NCI-H128 (cell line): ENCODE measurements around the gene S100P.

Source experiments
- DNase-seq: peaks from one replicate; lab custom pipeline; 2025; ENCODE audit not compliant: unreplicated experiment; lab: John Stamatoyannopoulos, UW

Gene S100P

DNA sequence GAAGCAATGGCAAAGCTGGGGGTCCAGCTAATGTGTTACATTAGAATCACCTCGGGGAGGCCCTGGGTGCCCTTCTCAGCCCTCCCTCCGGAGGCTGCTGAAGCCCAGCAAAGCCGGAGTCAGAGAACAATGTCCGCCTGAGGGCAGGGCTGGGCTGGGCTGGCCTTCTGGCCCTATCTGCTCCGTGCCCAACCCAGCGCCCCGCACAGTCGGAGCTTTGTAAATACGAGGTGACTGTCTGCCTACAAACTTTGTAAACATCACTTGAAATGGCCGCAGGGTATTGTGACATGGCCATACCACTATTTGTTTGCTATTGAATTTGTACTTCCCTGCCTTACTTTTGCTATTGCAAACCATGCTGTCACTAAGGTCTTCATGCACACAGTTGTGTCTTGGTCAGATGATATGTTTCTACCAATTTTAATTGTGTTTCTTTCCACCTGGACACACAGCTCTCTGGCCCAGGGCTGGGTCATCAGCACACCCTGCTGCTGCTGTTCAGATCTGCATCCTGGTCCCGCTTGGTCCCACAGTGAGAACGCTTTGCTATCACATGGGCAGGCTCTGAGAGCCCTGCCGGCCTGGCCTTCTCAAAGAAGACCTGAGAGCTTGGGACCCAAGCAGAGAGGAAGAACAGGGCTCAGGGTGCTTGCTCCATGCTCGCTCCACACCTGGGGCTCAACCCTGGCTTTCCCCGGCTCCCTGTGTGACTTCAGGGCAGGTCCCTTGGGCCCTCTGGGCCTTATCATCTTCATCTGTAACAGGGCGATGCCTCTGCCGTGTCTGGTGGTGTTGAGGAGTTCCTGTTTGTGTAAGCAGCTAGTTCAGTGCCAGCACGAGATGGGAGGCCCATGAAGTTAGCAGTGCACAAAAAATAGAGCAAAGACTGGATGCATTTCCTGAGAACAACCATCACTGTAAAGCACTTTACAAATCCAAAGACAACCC is 2.3 kb downstream of the S100P start:
- no peak for DNase-seq

DNA sequence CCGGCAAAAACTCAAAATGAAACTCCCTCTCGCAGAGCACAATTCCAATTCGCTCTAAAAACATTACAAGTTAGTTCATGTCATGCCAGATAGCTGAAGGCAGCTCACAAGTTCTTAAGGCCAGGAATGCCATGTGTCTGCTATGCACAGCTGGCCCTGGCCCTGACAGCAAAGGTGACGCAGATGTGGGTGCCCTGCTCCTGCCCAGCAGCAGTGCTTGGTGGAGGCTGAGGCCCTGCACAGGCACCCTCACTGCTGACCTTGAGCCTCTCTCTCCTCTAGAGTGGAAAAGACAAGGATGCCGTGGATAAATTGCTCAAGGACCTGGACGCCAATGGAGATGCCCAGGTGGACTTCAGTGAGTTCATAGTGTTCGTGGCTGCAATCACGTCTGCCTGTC is 2.9 kb downstream of the S100P start:
- DNase-seq, result no peak

DNA sequence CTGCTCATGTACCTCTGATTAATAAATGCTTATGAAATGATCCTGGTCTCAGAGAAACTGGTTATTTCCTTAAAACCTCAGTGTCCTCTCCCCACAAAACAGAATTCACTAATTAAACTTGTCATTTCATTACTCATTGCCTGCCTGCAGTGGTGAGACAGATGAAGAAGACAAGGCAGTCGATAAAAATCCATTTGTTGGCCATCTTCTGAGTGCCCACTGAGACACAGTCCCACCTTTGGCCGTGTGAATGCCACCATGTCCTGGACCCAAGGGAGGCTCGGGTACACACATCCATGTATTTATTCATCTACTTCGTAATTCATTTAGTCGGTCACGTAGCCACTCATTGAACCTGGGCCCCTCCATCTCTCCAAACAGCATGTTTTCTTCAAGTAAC is 3.5 kb downstream of the S100P start:
- no peak for DNase-seq

DNA sequence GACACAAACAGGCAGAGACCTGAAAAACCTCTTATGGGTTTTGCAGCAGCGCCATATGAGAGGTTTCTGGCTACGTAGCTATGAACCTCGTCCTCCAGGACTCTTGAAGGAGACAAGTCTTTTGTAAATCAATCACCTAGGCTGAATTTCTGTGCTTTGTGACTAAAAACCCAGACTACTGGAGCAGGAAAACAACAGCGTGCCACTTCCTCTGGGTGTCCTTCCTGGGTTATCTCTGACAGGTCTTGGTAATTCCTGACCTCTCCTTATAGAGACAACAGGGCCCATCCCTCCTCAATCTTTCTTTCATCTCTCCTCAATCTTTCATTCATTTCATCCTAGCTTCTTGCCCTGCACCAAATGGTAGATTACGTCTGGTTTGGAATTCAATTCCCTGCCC is 5.7 kb downstream of the S100P start:
- no peak for DNase-seq

DNA sequence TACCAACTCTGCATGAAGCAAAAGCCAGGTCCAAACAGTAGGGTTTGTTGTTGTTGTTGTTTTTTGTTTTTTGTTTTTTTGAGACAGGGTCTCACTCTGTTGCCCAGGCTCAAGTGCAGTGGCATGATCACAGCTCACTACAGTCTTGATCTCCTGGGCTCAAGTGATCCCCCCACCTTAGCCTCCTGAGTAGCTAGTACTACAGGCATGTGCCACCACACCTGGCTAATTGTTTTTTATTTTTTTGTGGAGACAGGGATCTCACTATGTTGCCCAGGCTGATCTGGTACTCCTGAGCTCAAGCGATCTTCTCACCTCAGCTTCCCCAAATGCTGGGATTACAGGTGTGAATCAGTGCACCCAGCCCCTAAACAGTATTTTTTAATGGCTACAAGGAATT is 6.2 kb downstream of the S100P start:
- DNase-seq, result no peak

DNA sequence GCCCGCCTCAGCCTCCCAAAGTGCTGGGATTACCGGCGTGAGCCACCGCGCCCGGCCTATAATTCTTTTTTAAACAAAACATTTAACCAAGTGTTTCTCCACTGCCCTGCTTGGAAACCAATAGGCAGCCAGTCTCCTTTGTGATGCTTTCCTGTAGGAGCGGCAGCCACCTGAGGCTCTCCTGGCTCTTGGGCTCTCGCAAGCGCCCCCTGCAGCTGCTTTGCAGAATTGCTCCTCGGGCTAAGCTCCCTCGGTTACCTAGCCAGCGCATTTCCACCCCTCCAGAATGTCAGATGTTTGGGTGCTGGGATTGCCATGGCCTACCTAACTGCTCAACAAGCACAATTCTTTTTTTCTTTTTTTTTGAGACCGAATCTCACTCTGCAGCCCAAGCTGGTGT is 7.7 kb downstream of the S100P start:
- DNase-seq, result no peak

DNA sequence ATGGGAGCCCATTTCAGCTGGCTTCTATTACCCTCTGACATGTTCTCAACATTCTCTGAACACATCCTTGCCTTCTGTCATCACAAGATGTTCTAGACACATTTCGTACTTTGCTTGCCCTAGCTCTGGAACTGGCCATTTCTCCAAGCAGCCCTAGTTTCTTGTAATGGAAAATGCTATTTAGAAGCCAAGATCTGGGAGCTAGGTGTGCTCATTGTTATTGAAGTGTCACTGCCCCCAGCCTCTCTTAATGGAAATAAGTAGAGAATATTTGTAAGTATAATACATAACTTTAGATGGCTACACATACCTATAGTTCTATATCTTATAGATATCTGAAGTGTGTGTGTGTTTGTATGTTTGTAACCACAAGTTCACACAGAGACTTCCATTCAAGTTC is 9.1 kb downstream of the S100P start:
- DNase-seq, result no peak

DNA sequence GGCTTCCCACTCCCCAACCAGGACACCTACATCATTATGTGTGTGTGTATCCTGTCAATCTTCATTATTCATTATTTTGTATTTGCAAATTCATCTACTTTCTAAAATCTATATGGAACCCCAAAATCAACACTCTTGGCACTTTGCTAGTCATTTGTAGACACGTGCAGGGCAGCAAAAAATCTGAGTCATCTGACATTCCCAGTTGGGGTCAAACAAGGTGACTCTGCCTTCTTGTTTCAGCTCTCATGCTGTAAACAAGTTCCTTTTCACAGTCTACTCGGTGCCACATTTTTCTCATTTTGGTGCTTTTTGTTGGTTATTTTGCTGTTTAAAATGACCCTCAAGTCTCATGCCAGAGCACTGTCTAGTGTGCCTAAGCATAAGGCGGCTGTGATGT is 10.1 kb downstream of the S100P start:
- no peak for DNase-seq

DNA sequence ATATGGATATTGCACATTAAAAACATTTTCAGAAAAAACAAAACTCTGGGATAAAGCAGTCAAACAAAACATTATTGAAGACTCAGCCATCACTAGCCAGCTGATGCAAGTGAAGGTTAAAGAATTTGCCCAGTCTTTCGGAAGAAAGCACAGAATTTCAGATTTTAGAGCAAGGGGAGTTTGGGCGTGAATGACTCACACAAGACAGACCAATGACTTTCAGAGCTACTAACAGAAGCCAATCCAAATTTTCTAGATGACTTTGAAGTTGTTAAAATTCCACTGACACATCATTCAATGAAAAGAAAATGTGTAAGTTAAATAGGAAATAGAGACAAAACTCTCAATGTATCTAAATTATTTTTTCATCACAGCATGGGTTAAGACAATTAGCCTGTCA is 12.0 kb downstream of the S100P start:
- DNase-seq, result no peak

DNA sequence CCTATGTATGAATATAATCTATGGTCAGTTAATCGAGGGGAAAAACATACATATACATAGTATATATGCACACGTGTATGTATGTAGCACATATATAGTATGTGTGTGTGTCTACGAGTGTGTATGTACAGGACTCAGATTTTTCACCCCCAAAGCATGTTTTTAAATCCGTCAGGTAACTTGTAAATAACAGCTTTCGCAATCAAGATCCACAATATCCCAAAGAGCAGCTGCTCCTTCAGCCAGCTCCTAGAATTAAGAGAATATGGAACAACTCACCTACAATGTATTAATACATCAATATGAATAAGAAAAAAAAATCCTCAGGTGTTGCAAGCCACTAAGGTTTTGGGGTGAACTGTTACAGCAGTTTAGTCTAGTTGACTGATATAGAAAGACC is 12.5 kb downstream of the S100P start:
- no peak for DNase-seq

DNA sequence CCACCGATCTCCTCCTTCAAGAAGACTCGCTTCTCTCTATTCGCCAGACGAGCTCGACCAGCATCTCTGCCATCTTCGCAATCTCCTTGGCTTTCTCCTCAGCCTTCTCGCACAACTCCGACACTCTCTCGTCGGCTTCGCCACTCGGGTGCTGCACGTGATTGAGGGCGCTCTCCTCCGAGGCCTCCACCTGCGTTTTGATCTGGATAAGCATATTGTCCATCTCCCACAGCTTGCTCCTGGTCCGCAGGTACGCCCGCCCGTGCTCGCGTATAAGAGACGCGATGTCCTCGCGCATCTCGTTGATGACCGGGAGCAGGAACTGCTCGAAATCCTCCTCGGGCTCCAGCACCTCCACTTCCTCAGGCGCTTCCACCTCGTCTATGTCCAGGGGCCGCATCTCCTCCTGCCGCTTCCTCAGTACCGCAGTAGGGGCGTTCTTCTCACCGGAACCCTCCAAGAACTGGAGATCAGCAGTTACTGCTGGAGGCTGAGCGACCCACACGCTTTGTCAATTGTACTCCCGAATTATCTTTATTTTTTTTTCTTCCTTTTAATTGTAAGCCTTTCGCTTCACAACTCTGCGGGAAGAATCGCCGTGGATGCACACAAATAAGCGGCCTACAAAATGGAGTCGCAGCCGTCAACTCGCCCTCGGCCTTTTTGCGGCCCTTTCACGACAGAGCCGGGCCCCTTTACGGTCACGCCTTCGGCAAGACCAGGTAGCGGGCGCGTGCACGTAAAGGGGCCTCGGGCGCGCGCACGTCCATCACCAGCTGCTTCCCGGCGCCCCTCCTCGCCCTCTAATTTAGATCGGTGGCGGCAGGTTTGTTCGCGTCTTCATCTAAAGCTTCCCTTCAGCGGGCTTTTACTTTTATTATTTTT is 15.8 kb downstream of the S100P start, which contains the start of gene MRFAP1L1:
TSS of gene MRFAP1L1 (minus strand) at position 636 of the 885 bp plus-strand sequence. CDS start at position 400, 236 bp downstream.
- peak; percentile 87 for DNase-seq

DNA sequence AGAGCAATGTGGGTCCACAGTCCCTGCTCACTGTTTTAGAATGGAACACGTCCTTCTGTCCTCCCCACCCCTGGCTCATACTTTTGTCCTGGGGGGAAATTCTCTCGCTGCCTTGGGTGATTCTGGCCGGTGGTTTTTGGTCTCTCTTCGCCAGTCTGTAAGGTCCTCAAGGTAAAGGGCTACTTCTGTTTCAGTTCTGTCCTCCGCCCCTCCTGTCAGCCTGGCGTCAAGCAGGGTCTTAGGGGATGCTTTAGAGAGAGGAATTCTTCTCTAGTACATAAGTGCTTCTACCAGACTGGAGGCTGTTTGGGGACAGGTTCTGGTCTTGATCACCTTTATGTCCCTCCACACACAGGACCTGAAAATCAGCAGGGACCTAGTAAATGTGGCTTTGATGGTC is 16.6 kb downstream of the S100P start:
- no peak for DNase-seq

DNA sequence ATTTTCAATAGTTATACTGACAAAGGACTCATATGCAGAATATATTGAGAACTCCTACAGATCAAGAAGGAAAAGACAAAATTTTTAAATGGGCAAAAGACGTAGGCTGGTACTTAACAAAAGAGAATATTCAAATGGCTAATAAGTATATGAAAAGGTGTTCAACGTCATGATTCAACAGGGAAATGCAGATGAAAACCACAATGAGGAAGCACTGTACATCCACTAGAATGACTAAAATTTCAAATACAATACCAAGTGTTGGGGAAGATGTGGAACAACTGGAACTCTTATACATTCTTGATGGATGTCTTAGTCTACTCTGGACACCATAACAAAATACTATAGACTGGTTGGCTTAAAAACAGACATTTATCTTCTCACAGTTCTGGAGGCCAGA is 17.3 kb downstream of the S100P start:
- DNase-seq, result no peak

DNA sequence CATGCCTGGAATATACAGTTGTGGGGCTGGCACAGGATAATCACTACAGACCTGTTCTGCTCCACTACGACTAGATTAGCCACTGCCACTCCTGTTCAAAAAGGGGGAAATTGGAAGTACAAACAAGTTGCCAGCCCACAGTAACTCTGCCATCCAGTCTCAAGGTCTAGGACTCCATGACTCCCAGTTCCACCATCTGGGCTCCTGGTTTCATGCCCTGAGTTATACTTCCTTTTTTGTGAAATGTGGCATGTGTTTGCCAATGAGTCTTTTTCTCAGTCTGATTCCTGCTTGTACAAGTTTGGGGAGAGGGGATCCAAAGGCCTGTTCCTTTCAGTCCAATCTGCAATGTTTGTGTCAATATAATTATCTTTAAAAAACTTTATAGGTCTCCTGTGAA is 21.3 kb downstream of the S100P start:
- no peak for DNase-seq

DNA sequence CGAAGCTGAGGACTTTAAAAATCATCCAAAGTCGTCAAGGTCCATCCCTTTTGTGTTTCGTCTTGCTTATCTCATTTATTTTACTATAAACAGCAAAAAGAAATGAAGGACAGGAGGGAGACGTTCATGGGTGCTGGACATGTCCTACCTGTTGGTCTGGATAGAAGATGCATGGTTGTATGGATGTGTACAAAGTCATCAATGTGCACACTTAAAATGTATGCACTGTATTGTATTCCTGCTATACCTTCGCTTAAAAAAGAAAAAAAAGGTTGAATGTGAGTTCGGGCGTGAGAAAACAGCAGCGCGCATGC is 22.0 kb downstream of the S100P start:
- no peak for DNase-seq

DNA sequence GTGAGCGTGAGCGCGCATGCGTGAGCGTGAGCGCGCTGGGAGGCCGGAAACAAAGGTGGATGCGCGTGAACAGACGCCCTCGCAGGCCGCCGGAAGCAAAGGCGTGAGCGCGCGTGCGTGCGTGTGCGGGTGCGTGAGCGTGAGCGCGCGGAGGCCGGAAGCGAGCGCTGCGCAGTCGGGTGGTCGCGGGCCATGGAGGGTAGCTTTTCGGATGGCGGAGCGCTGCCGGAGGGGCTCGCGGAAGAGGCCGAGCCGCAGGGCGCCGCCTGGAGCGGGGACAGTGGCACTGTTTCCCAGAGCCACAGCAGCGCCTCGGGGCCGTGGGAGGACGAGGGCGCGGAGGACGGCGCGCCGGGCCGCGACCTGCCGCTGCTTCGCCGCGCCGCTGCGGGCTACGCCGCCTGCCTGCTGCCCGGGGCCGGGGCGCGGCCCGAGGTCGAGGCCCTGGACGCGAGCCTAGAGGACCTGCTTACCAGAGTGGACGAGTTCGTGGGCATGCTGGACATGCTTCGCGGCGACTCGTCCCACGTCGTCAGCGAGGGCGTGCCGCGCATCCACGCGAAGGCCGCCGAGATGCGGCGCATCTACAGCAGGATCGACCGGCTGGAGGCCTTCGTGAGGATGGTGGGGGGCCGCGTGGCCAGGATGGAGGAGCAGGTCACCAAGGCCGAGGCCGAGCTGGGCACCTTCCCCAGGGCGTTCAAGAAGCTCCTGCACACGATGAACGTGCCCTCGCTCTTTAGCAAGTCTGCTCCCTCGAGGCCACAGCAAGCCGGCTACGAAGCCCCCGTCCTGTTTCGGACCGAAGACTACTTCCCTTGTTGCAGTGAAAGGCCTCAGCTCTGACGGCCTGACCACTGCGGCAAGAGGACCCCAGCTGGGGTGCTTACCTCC is 22.6 kb downstream of the S100P start, which contains the start of gene BLOC1S4:
TSS of gene BLOC1S4 (plus strand) at position 157 of the 894 bp plus-strand sequence. CDS start at position 193, 36 bp downstream.
- DNase-seq, result peak; percentile 77

DNA sequence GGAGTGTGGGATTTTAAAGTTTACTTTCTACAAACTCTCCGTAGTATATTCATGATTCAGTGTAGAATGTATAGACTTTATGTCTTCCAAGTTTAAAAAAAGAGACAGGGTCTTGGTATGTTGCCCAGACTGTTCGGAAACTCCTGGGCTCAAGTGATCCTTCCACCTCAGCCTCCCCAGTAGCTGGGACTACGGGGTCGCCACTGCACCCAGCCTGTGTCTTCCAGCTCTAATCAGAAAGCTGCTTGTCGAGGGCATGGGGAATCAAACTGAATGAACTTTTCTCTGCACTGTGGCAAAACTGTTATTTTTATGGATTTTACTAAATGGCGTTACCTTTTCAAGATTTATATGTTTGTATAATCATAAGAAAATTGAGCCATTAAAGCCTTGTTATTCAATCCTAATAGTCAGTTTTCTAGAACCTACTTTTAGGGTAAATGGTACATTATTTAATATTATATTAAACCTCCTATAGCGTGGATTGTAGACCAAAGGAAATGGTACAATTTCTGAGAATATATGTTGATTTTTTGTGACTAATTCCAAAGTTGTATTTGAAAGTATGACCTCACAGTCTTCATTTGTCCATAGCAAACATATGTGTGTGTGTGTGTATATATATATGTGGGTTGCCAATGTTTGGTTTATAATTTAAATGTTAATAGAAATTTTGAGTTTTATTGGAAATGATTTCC is 23.4 kb downstream of the S100P start:
- no peak for DNase-seq

DNA sequence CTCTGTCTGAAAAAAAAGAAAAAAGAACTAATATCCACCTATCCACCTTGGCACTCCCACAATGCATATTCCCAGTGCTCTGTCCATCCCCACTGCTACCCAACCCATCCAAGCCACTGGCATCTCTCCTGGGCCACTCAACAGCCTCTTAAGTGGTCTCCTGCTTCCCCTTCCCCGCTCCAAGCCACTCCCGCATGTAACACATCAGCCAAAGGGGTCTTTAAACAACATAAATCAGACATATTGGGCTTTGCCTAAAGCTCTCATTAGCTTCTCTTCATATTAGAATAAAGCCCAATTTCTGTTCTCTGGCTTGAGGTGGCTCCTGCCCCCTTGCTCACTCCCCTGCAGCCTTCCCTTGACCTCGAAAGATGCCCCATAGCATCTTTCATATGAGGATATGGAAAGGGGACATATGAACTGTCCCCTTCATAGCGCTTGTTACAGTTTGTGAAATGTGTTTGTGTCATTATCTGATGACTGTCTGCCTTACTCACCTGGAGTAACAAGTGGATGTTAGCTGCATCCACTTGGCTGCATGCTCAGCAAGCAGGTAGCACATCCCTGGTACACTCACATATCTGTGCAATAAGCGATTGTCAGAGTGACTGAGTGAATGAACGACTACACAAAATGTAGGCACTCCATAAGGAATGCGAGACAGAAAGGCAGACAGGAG is 25.4 kb downstream of the S100P start:
- no peak for DNase-seq

DNA sequence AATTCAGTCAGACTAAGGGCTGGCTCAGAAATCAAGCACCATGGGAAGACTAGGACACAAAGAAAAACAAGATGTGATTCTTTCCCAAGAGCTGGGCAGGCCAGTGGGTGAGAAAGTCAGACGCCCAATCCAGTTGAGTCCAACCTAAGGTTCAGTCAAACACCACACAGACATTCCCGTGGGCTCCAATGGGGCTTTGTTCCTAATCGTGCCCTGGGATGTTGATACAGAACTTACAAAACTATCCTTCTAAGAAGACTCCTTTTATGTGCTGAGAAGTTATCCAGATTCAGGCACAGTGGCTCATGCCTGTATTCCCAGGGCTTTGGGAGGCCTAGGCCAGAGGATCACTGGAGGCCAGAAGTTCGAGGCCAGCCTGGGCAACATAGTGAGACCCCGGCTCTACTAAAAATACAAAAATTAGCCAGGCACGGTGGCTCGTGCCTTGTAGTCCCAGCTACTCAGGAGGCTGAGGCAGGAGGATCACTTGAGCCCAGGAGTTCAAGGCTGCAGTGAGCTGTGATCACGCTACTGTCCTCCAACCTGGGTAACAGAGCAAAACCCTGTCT is 26.0 kb downstream of the S100P start:
- DNase-seq, result no peak
